Neural progenitor cell (in vitro differentiated cells): ENCODE data around the gene MRPL3.

Experiments
- EZH2 ChIP-seq: fragments of 200-600 bp; sonication (generic); IDR thresholded peaks from 2 replicates; pipeline ENCODE4 v1.6.1; 2017; ENCODE audit warnings: antibody characterized with exemption, mild to moderate bottlenecking, moderate library complexity
- TF ChIP-seq, protein P1 (sequence below): fragments of 200-600 bp; sonication (generic); IDR thresholded peaks from 2 replicates; pipeline ENCODE4 v1.5.1; 2017; ENCODE audit warnings: antibody characterized with exemption, mild to moderate bottlenecking

DNA sequence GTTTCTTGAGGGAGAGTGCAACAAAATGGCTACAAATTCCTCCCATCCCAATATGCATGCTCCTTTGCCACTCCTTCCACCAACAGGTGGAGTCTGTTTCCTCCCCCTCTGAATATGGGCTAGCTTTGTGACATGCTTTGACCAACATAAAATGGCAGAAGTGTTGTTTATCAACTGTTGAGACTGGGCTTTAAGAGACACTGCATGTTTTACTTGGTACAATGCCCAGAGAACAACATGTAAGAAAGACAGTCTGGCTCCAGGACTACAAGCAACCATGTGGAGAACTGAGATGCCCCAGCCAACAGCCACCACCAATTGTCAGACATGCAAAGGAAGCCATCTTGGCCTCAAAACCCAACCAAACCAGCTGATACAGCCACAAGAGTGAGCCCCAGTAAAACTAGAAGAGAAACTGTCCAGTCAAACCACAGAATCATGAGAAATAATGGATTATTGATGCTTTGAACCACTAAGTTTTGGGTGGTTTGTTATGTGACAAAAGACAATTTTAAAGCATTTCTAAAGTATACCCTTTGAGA is 80.7 kb downstream of the MRPL3 start:
- TF ChIP-seq, protein P1, sequence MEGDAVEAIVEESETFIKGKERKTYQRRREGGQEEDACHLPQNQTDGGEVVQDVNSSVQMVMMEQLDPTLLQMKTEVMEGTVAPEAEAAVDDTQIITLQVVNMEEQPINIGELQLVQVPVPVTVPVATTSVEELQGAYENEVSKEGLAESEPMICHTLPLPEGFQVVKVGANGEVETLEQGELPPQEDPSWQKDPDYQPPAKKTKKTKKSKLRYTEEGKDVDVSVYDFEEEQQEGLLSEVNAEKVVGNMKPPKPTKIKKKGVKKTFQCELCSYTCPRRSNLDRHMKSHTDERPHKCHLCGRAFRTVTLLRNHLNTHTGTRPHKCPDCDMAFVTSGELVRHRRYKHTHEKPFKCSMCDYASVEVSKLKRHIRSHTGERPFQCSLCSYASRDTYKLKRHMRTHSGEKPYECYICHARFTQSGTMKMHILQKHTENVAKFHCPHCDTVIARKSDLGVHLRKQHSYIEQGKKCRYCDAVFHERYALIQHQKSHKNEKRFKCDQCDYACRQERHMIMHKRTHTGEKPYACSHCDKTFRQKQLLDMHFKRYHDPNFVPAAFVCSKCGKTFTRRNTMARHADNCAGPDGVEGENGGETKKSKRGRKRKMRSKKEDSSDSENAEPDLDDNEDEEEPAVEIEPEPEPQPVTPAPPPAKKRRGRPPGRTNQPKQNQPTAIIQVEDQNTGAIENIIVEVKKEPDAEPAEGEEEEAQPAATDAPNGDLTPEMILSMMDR, result no peak
- no peak for TF ChIP-seq EZH2
